HCT116 (cell line): ENCODE data around the gene CYP51A1. TPM values are rescaled to one million over a fixed set of nuclear protein-coding genes. Genes with fewer than 3 reads are reported as not detected.

ENCODE experiments used
- ATAC-seq: fragments of 200-7000 bp; cut with Tn5 transposase; 2 replicates; pipeline ENCODE4 v1.9.1; 2020; ENCODE audit warnings: mild to moderate bottlenecking, moderate library complexity
- BruUV-seq: library from RNA; stranded (reverse); fragments of 400-500 nt; replicated peaks from 2 replicates; lab custom pipeline; 2021; lab: Mats Ljungman, UMichigan
- CTCF ChIA-PET: fragments of 300-600 bp; sonication (Branson Sonifier 250); formaldehyde crosslinking; loops from one replicate; lab custom pipeline; 2021; ENCODE audit warnings: antibody characterized with exemption; lab: Charles Lee
- POLR2A ChIA-PET: fragments of 300-600, 350-600 bp; sonication (Branson Sonifier 250); formaldehyde crosslinking; loops from one replicate; lab custom pipeline; 2021; ENCODE audit warnings: antibody characterized with exemption; lab: Charles Lee
- RAD21 ChIA-PET, 2 experiments: fragments of 300-600 bp; sonication (Branson Sonifier 250); formaldehyde crosslinking; loops; one replicate each; lab custom pipeline; 2023; ENCODE audit warnings: low total read pairs in 2 of 2; ENCODE audit not compliant: uncharacterized antibody in 2 of 2, unreplicated experiment in 2 of 2, low non-redundant PET in 1 of 2; lab: Charles Lee
- DNase-seq: peaks from one replicate; pipeline ENCODE4 v3.0.0-alpha.2; 2010; ENCODE audit warnings: low read depth, low spot score
- H2AFZ ChIP-seq: fragments of 200-600 bp; shearing (Covaris generic), sonication (generic); 2 replicates; pipeline ENCODE4 v1.6.1; 2017; ENCODE audit warnings: low read depth, mixed run types, mixed read lengths, antibody characterized with exemption, low read length; ENCODE audit not compliant: poor library complexity, severe bottlenecking
- H3K27ac ChIP-seq: 2 replicates; pipeline ENCODE4 v1.5.1; 2012; ENCODE audit warnings: low read depth, low read length
- H3K27me3 ChIP-seq: fragments of 200-600 bp; sonication (generic); 2 replicates; pipeline ENCODE4 v1.6.1; 2016; ENCODE audit warnings: mixed run types, low read length, mixed read lengths; ENCODE audit not compliant: insufficient read depth
- H3K36me3 ChIP-seq, 2 experiments: fragments of 200-500 bp in 1 of 2; fragments of 200-600 bp in 1 of 2; sonication (Bioruptor generic) in 1 of 2; sonication (generic) in 1 of 2; 2 replicates each; pipeline versions ENCODE4 v1.5.1 to v1.6.1; 2014 to 2016; ENCODE audit warnings: low read length in 2 of 2, inconsistent platforms in 1 of 2, mixed read lengths in 1 of 2, mixed run types in 1 of 2; ENCODE audit not compliant: insufficient read depth in 2 of 2, control insufficient read depth in 1 of 2
- H3K4me1 ChIP-seq, 2 experiments: fragments of 200-600 bp in 1 of 2; sonication (generic) in 1 of 2; 2 replicates each; pipeline versions ENCODE4 v1.5.1 to v1.6.1; 2012 to 2017; ENCODE audit warnings: low read length in 2 of 2, inconsistent platforms in 1 of 2, mild to moderate bottlenecking in 1 of 2, mixed read lengths in 1 of 2, mixed run types in 1 of 2, moderate library complexity in 1 of 2; ENCODE audit not compliant: insufficient read depth in 2 of 2, control insufficient read depth in 1 of 2
- H3K4me2 ChIP-seq: fragments of 200-600 bp; sonication (generic); 2 replicates; pipeline ENCODE4 v1.6.1; 2017; ENCODE audit warnings: mixed run types, low read length, mixed read lengths
- H3K4me3 ChIP-seq, 2 experiments: fragments of 200-600 bp in 1 of 2; sonication (generic) in 1 of 2; replicated peaks in 1 of 2; 2 replicates each; pipeline ENCODE4 v1.5.1; 2011 to 2016; ENCODE audit warnings: low read length in 2 of 2, control low read depth in 1 of 2, low read depth in 1 of 2, mild to moderate bottlenecking in 1 of 2, mixed read lengths in 1 of 2, mixed run types in 1 of 2
- H3K79me2 ChIP-seq: fragments of 200-600 bp; sonication (generic); 2 replicates; pipeline ENCODE4 v1.6.1; 2017; ENCODE audit warnings: mild to moderate bottlenecking, mixed run types, low read length, moderate library complexity, mixed read lengths; ENCODE audit not compliant: insufficient read depth
- H3K9ac ChIP-seq: fragments of 200-600 bp; sonication (generic); 2 replicates; pipeline ENCODE4 v1.6.1; 2016; ENCODE audit warnings: low read length, mixed read lengths
- H3K9me2 ChIP-seq: fragments of 200-600 bp; sonication (generic), shearing (Covaris generic); 2 replicates; pipeline ENCODE4 v1.6.1; 2017; ENCODE audit warnings: mixed run types, mild to moderate bottlenecking, moderate library complexity; ENCODE audit not compliant: insufficient read depth
- H3K9me3 ChIP-seq, 2 experiments: fragments of 200-500 bp in 1 of 2; fragments of 200-600 bp in 1 of 2; sonication (Bioruptor generic) in 1 of 2; sonication (generic) in 1 of 2; 2 replicates each; pipeline ENCODE4 v1.6.1; 2014 to 2017; ENCODE audit warnings: low read length in 2 of 2, mixed read lengths in 2 of 2, inconsistent platforms in 1 of 2, low read depth in 1 of 2, mild to moderate bottlenecking in 1 of 2, mixed run types in 1 of 2, moderate library complexity in 1 of 2; ENCODE audit not compliant: control insufficient read depth in 1 of 2, insufficient read depth in 1 of 2
- H4K20me1 ChIP-seq: fragments of 200-600 bp; sonication (generic), shearing (Covaris generic); 2 replicates; pipeline ENCODE4 v1.6.1; 2017; ENCODE audit warnings: mixed run types, mild to moderate bottlenecking, moderate library complexity; ENCODE audit not compliant: insufficient read depth
- EGR1 ChIP-seq: IDR thresholded peaks from 2 replicates; pipeline ENCODE4 v1.6.1; 2012; ENCODE audit warnings: low read depth
- EZH2 ChIP-seq: fragments of 200-600 bp; sonication (generic); IDR thresholded peaks from 2 replicates; pipeline ENCODE4 v1.6.1; 2017; ENCODE audit warnings: antibody characterized with exemption, mixed run types
- EZH2phosphoT487 ChIP-seq: fragments of 200-600 bp; IDR thresholded peaks from 2 replicates; pipeline ENCODE4 v1.6.1; 2018; ENCODE audit warnings: antibody characterized with exemption, borderline replicate concordance
- FOSL1 ChIP-seq: IDR thresholded peaks from 2 replicates; pipeline ENCODE4 v1.6.1; 2012; ENCODE audit warnings: low read depth
- JUND ChIP-seq: IDR thresholded peaks from 2 replicates; pipeline ENCODE4 v1.6.1; 2012
- POLR2A ChIP-seq: IDR thresholded peaks from 2 replicates; pipeline ENCODE4 v1.7.0; 2011; ENCODE audit warnings: borderline replicate concordance; ENCODE audit not compliant: insufficient read depth, insufficient read length; ENCODE audit errors: extremely low read depth
- POLR2AphosphoS5 ChIP-seq: IDR thresholded peaks from 2 replicates; pipeline ENCODE4 v1.6.1; 2011; ENCODE audit warnings: mild to moderate bottlenecking, low read depth, low read length, moderate library complexity
- REST ChIP-seq: IDR thresholded peaks from 2 replicates; pipeline ENCODE4 v1.6.1; 2012; ENCODE audit warnings: low read depth
- SIN3A ChIP-seq: IDR thresholded peaks from 2 replicates; pipeline ENCODE4 v1.6.1; 2012; ENCODE audit warnings: low read depth
- SRF ChIP-seq: IDR thresholded peaks from 2 replicates; pipeline ENCODE4 v1.6.1; 2012; ENCODE audit warnings: low read depth
- TCF7L2 ChIP-seq: IDR thresholded peaks from 2 replicates; pipeline ENCODE4 v1.7.0; 2011; ENCODE audit warnings: borderline replicate concordance, inconsistent platforms; ENCODE audit not compliant: insufficient read depth, insufficient read length; ENCODE audit errors: extremely low read depth
- YY1 ChIP-seq: IDR thresholded peaks from 2 replicates; pipeline ENCODE4 v1.6.1; 2011; ENCODE audit warnings: low read length, low read depth, moderate library complexity, mild to moderate bottlenecking; ENCODE audit not compliant: insufficient replicate concordance; ENCODE audit errors: extremely low read depth
- ZBTB33 ChIP-seq: IDR thresholded peaks from 2 replicates; pipeline ENCODE4 v1.6.1; 2011; ENCODE audit warnings: mild to moderate bottlenecking, low read length, moderate library complexity; ENCODE audit not compliant: insufficient replicate concordance; ENCODE audit errors: extremely low read depth
- intact Hi-C: fragments of 100-400 bp; cut with micrococcal nuclease; formaldehyde crosslinking; loops from 2 replicates; pipeline ENCODE4 v1.10.0; 2022
- total RNA-seq: library from RNA; stranded (reverse); gene quantifications from one replicate; pipeline ENCODE4 v1.2.1, GENCODE V29; 2021; ENCODE audit not compliant: unreplicated experiment
- TF ChIP-seq, protein P1 (sequence below): IDR thresholded peaks from 2 replicates; pipeline ENCODE4 v1.6.1; 2012
- TF ChIP-seq, protein P2 (sequence below): IDR thresholded peaks from 2 replicates; pipeline ENCODE4 v1.6.1; 2012

Gene CYP51A1
- total RNA-seq, 1 experiment from 2014 or later, result 85.7 TPM

DNA sequence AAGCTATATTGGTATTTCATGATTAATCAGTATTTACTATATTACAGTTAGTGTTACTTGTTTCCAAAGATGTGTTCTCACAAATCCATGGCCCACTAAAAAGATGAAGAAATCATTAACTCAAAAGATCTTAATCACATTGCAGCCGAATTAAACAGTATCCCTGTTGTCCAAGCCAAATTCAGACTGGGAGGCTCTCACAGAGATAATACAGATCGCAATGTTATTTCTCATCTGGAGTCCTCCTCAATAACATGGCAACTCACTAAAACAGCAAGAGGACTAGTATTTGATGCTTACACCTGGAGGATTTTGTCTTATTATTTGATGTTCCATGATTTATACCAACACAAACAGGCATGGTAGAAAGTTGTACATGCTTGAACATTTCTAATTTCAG lies 23.4 kb downstream of the CYP51A1 start:
- Histone ChIP-seq H3K9me2 (no peaks in the 10 kb centered on the region), H3K9ac (no peak overlapping the region), H3K4me3 (no peak overlapping the region), H3K27me3 (no peaks in the 10 kb centered on the region), H3K4me1 (no peaks in the 10 kb centered on the region), H3K79me2 (peaks cover 15% of the 10 kb centered on the region), H3K4me2 (no peak overlapping the region), H3K36me3 (peaks cover under 1 to 17% of the 10 kb centered on the region in 2 experiments; a peak in 2 of 4 replicates), H3K27ac (no peak overlapping the region), H4K20me1 (peaks cover 8% of the 10 kb centered on the region), H3K9me3 (no peaks in the 10 kb centered on the region), H2AFZ (no peak overlapping the region)
- BruUV-seq, result no TSS peak
- ChIA-PET RAD21 (no interaction called here), POLR2A (no interaction called here), CTCF (no interaction called here)
- ATAC-seq, result no peak
- TF ChIP-seq SRF, result no peak
- TF ChIP-seq, protein P1, sequence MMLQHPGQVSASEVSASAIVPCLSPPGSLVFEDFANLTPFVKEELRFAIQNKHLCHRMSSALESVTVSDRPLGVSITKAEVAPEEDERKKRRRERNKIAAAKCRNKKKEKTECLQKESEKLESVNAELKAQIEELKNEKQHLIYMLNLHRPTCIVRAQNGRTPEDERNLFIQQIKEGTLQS, result no peak
- no peak for TF ChIP-seq POLR2AphosphoS5
- TF ChIP-seq, all 23 proteins: peak for 0
- intact Hi-C loops, result no loop called here
- no peak for DNase-seq

- no peaks in the 10 kb centered on the region; a peak in 1 of 4 replicates for H3K36me3 ChIP-seq
- H3K4me1 ChIP-seq, result no peaks in the 10 kb centered on the region
- H3K4me2 ChIP-seq, result no peak overlapping the region
- no peak overlapping the region for H3K4me3 ChIP-seq
- ChIA-PET RAD21 (no interaction called here), CTCF (no interaction called here), POLR2A (no interaction called here)
- BruUV-seq, result no TSS peak
- no peaks in the 10 kb centered on the region for H3K27me3 ChIP-seq
- H3K27ac ChIP-seq, result no peak overlapping the region
- DNase-seq (no peak), ATAC-seq (no peak)
- H3K9ac ChIP-seq, result no peak overlapping the region
- no peaks in the 10 kb centered on the region for H4K20me1 ChIP-seq
- no peak overlapping the region for H2AFZ ChIP-seq
- no peaks in the 10 kb centered on the region for H3K9me3 ChIP-seq
- no peaks in the 10 kb centered on the region for H3K79me2 ChIP-seq
- intact Hi-C loops, result no loop called here
- H3K9me2 ChIP-seq, result no peaks in the 10 kb centered on the region
- no peak for TF ChIP-seq POLR2AphosphoS5
- TF ChIP-seq REST, result no peak
- TF ChIP-seq SIN3A, result no peak
- TF ChIP-seq EGR1, result no peak
- no peak for TF ChIP-seq EZH2
- TF ChIP-seq, protein P2, sequence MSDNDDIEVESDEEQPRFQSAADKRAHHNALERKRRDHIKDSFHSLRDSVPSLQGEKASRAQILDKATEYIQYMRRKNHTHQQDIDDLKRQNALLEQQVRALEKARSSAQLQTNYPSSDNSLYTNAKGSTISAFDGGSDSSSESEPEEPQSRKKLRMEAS, result no peak
- TF ChIP-seq POLR2A, result no peak
- TF ChIP-seq TCF7L2, result no peak
- no peak for TF ChIP-seq ZBTB33
- no peak for TF ChIP-seq YY1
- no peak for TF ChIP-seq JUND
- TF ChIP-seq FOSL1, result no peak
- TF ChIP-seq EZH2phosphoT487, result no peak
Observed at GRCh38 chr7:92108821-92109220, 25.5 kb downstream of the CYP51A1 start.
